A673 (cell line): ENCODE data around the gene FBXO21. TPM values are rescaled to one million over a fixed set of nuclear protein-coding genes. Genes with fewer than 3 reads are reported as not detected.

Experiments used
- BruUV-seq: library from RNA; stranded (reverse); fragments of 400-500 nt; replicated peaks from 2 replicates; lab custom pipeline; 2021; lab: Mats Ljungman, UMichigan
- CTCF ChIA-PET: fragments of 300-600 bp; sonication (Branson Sonifier 250); formaldehyde crosslinking; loops from one replicate; lab custom pipeline; 2022; ENCODE audit warnings: antibody characterized with exemption; lab: Charles Lee
- POLR2A ChIA-PET: fragments of 300-600 bp; sonication (Branson Sonifier 250); formaldehyde crosslinking; loops from one replicate; lab custom pipeline; 2022; ENCODE audit warnings: antibody characterized with exemption; ENCODE audit not compliant: low non-redundant PET; lab: Charles Lee
- DNase-seq: peaks from one replicate; pipeline ENCODE4 v3.0.0-alpha.2; 2015; ENCODE audit warnings: low spot score
- H3K27ac ChIP-seq: fragments of 200-600 bp; sonication (generic); 2 replicates; pipeline ENCODE4 v1.5.1; 2016; ENCODE audit warnings: mixed run types, low read depth, mild to moderate bottlenecking, mixed read lengths, antibody characterized with exemption, low read length; ENCODE audit not compliant: poor library complexity, severe bottlenecking
- H3K27me3 ChIP-seq: fragments of 200-600 bp; sonication (generic); replicated peaks from 2 replicates; pipeline ENCODE4 v1.6.1; 2017; ENCODE audit warnings: mixed run types, low read depth, mild to moderate bottlenecking, mixed read lengths, antibody characterized with exemption, low read length; ENCODE audit not compliant: insufficient read depth, poor library complexity
- H3K36me3 ChIP-seq: fragments of 200-600 bp; sonication (generic); 2 replicates; pipeline ENCODE4 v1.6.1; 2016; ENCODE audit warnings: mixed run types, mild to moderate bottlenecking, mixed read lengths, antibody characterized with exemption, low read length; ENCODE audit not compliant: insufficient read depth, poor library complexity, severe bottlenecking
- H3K4me1 ChIP-seq: fragments of 200-600 bp; sonication (generic); 2 replicates; pipeline ENCODE4 v1.6.1; 2017; ENCODE audit warnings: mixed run types, mild to moderate bottlenecking, mixed read lengths, antibody characterized with exemption, low read length; ENCODE audit not compliant: insufficient read depth, poor library complexity, severe bottlenecking
- H3K4me3 ChIP-seq: fragments of 200-600 bp; sonication (generic); 2 replicates; pipeline ENCODE4 v1.5.1; 2016; ENCODE audit warnings: low read depth, mixed run types, mild to moderate bottlenecking, mixed read lengths, low read length; ENCODE audit not compliant: poor library complexity, severe bottlenecking
- H3K9me3 ChIP-seq: fragments of 200-600 bp; sonication (generic); 2 replicates; pipeline ENCODE4 v1.6.1; 2016; ENCODE audit warnings: mixed run types, low read depth, mild to moderate bottlenecking, mixed read lengths, antibody characterized with exemption, low read length; ENCODE audit not compliant: poor library complexity, severe bottlenecking
- EZH2 ChIP-seq: fragments of 200-600 bp; sonication (generic); IDR thresholded peaks from 2 replicates; pipeline ENCODE4 v1.6.1; 2017; ENCODE audit warnings: borderline replicate concordance, low read depth, mild to moderate bottlenecking, mixed read lengths, antibody characterized with exemption, low read length; ENCODE audit not compliant: poor library complexity, severe bottlenecking
- intact Hi-C: fragments of 100-400 bp; cut with micrococcal nuclease; formaldehyde crosslinking; loops from one replicate; pipeline ENCODE4 v1.10.0; 2022; ENCODE audit not compliant: unreplicated experiment
- total RNA-seq: library from RNA; stranded (reverse); gene quantifications from 2 replicates; pipeline ENCODE4 v1.2.3, GENCODE V29; 2021
- TF ChIP-seq, protein P1 (sequence below): fragments of 300-800, 200-600 bp; sonication (generic); conservative IDR thresholded peaks from 2 replicates; pipeline ENCODE4 v1.5.1; 2017; ENCODE audit warnings: low read depth, mild to moderate bottlenecking, antibody characterized with exemption, low read length, moderate library complexity, mixed read lengths

Gene FBXO21
- total RNA-seq, 1 experiment from 2014 or later = 45.4 TPM

DNA sequence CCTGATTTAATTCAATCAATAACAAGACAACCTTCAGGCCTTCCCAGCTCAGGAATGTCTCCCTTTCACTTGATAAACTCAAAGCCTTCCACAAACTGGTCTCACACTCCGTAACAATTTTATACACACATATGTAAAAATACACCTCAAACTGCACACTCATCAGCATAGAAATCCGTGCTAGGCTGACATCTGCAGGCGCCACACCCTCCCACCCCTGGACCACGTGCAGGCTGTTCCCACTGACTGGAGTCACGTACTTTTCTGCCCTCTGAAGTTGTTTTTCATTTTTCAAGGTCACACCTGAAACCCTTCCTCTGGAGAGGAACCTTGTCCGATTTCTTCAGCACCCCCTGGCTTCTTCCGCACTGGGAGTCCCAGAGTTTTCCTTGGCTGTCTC is 27.6 kb downstream of the FBXO21 start:
- H3K4me3 ChIP-seq = no peak overlapping the region
- H3K9me3 ChIP-seq = no peaks in the 10 kb centered on the region
- H3K4me1 ChIP-seq = no peaks in the 10 kb centered on the region
- TF ChIP-seq, protein P1, sequence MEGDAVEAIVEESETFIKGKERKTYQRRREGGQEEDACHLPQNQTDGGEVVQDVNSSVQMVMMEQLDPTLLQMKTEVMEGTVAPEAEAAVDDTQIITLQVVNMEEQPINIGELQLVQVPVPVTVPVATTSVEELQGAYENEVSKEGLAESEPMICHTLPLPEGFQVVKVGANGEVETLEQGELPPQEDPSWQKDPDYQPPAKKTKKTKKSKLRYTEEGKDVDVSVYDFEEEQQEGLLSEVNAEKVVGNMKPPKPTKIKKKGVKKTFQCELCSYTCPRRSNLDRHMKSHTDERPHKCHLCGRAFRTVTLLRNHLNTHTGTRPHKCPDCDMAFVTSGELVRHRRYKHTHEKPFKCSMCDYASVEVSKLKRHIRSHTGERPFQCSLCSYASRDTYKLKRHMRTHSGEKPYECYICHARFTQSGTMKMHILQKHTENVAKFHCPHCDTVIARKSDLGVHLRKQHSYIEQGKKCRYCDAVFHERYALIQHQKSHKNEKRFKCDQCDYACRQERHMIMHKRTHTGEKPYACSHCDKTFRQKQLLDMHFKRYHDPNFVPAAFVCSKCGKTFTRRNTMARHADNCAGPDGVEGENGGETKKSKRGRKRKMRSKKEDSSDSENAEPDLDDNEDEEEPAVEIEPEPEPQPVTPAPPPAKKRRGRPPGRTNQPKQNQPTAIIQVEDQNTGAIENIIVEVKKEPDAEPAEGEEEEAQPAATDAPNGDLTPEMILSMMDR = no peak
- no peak for TF ChIP-seq EZH2
- peaks cover 79% of the 10 kb centered on the region for H3K36me3 ChIP-seq
- no peak overlapping the region for H3K27ac ChIP-seq
- no TSS peak for BruUV-seq
- ChIA-PET CTCF (no interaction called here), POLR2A (no interaction called here)
- H3K27me3 ChIP-seq = no peaks in the 10 kb centered on the region
- DNase-seq = no peak
- intact Hi-C loops = no loop called here

DNA sequence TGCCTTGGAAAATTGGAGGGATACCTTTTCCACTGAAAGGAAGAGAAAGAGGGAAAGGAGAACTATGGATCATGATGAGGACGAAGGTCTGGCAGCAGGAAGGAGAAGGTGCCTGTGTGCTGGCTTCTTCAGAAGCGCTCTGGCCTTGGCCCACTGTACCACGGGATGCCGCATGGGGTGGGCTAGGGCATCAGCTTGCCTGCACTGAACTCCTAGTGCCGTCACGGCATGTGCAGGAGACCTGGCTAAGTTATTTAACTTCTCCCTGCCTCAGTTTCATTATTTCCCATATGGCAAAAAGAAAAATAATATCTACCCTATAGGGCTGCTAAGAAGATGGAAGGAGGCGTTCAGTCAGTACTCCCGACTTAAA is 28.1 kb downstream of the FBXO21 start:
- TF ChIP-seq EZH2 = no peak
- TF ChIP-seq, protein P1 = no peak
- Histone ChIP-seq H3K36me3 (peaks cover 80% of the 10 kb centered on the region), H3K9me3 (no peaks in the 10 kb centered on the region), H3K27me3 (no peaks in the 10 kb centered on the region), H3K27ac (no peak overlapping the region), H3K4me3 (no peak overlapping the region), H3K4me1 (no peaks in the 10 kb centered on the region)
- CTCF ChIA-PET = no interaction called here
- BruUV-seq = no TSS peak
- intact Hi-C loops = no loop called here
- POLR2A ChIA-PET = no interaction called here
- no peak for DNase-seq

DNA sequence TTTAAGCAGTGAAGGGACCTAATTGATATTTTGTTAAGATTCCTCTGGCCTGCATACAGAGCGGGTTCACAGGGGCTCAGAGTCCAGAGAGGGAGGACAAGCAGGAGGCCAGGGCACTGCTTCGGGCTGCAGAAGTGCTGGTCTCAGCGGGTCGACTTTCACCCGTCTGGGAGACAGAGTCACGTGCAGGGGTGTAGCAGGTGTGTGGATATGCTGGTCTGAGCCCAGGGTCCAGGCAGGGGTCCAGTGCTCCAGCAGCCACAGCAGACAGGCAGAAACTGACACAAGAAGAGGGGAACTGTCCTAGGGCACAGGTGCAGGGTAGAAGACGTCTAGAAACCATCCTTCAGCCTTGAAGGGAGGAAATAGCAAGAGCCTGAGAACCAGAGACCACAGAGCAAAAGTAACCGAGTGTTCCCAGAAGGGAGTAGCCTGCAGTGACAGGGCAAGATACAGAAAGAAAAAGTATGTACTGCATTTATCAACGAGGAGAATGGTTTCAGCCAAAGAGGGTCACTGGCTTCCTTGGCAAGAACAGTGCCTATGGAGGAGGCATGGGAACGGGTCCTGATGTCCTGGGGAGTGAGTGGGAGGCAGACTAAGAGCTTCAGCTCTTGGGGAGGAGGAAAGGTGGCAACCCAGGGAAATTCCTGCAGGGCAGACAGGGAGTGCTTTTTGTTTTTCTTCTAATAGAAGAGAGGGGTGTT is 28.7 kb downstream of the FBXO21 start:
- Histone ChIP-seq H3K4me1 (no peaks in the 10 kb centered on the region), H3K27me3 (no peaks in the 10 kb centered on the region), H3K9me3 (no peaks in the 10 kb centered on the region), H3K27ac (no peak overlapping the region), H3K36me3 (peaks cover 79% of the 10 kb centered on the region), H3K4me3 (no peak overlapping the region)
- TF ChIP-seq, protein P1 = no peak
- TF ChIP-seq EZH2 = no peak
- no peak for DNase-seq
- intact Hi-C loops = no loop called here
- CTCF ChIA-PET = no interaction called here
- POLR2A ChIA-PET = no interaction called here
- BruUV-seq = no TSS peak
